ENCODE results near the gene NRIP3. TPM values are rescaled to one million over a fixed set of nuclear protein-coding genes. Genes with fewer than 3 reads are reported as not detected.

The NRIP3 gene
- total RNA-seq, 1 experiment from 2014 or later, result 22.8 TPM

GRCh38 chr11:8948886-8949285 is 54.9 kb downstream of the NRIP3 start:
- CTCF ChIA-PET, result no interaction called here
- BruUV-seq (replicated peaks), result no TSS peak
- no peaks in the 10 kb centered on the region for H3K27me3 ChIP-seq (ENCODE audit: control insufficient read depth, insufficient read depth, low read length)
- H3K4me1 ChIP-seq (ENCODE audit: control insufficient read depth, insufficient read depth, low read length), result no peaks in the 10 kb centered on the region
- POLR2A ChIA-PET, result interaction anchor here (0.9 kb wide), 1 partner anchor 8 kb away, joined by 3 read pairs; no protein-coding TSS in a partner anchor
- DNase-seq (ENCODE audit: low read depth, low spot score) (no peak), ATAC-seq (no peak)
- intact Hi-C loops (cut with micrococcal nuclease; ENCODE audit: unreplicated experiment) (no loop called here), in situ Hi-C loops (cut with HindIII; ENCODE audit: low pct_unique_long_range_greater_than_20kb, low sequenced_read_pairs) (no loop called here)
- TF ChIP-seq POLR2AphosphoS5 (IDR thresholded peaks at IDR 0.05; ENCODE audit: low read depth, low read length) (no peak), SIN3A (IDR thresholded peaks at IDR 0.05; ENCODE audit: borderline replicate concordance, insufficient read depth, low read depth, low read length) (no peak), REST (IDR thresholded peaks at IDR 0.05; ENCODE audit: insufficient read depth in 1 of 2, low read depth in 2 of 2, low read length in 1 of 2) (no peak)
- H3K4me3 ChIP-seq (ENCODE audit: low read depth in 2 of 2, low read length in 2 of 2), result no peak overlapping the region
- no peak overlapping the region for H3K27ac ChIP-seq (ENCODE audit: low read length)
- H3K36me3 ChIP-seq (ENCODE audit: control insufficient read depth, insufficient read depth, low read length), result peaks cover 18% of the 10 kb centered on the region
- no peaks in the 10 kb centered on the region for H3K9me3 ChIP-seq (ENCODE audit: control insufficient read depth, insufficient read depth, low read depth, low read length)

- Histone ChIP-seq H3K9me3 (ENCODE audit: control insufficient read depth, insufficient read depth, low read depth, low read length) (no peaks in the 10 kb centered on the region), H3K4me1 (ENCODE audit: control insufficient read depth, insufficient read depth, low read length) (no peaks in the 10 kb centered on the region), H3K4me3 (ENCODE audit: low read depth in 2 of 2, low read length in 2 of 2) (no peak overlapping the region), H3K36me3 (ENCODE audit: control insufficient read depth, insufficient read depth, low read length) (peaks cover 12% of the 10 kb centered on the region), H3K27ac (ENCODE audit: low read length) (no peak overlapping the region), H3K27me3 (ENCODE audit: control insufficient read depth, insufficient read depth, low read length) (no peaks in the 10 kb centered on the region; the same call in 1 of the 2 replicates)
- DNase-seq (ENCODE audit: low read depth, low spot score) (no peak), ATAC-seq (no peak)
- intact Hi-C loops (cut with micrococcal nuclease; ENCODE audit: unreplicated experiment), result no loop called here
- POLR2A ChIA-PET, result interaction anchor here (1.2 kb wide), 1 partner anchor 259 kb away, joined by 3 read pairs; no protein-coding TSS in a partner anchor
- CTCF ChIA-PET, result no interaction called here
- in situ Hi-C loops (cut with HindIII; ENCODE audit: low pct_unique_long_range_greater_than_20kb, low sequenced_read_pairs), result no loop called here
- BruUV-seq (replicated peaks), result TSS peak; percentile 86
- TF ChIP-seq SIN3A (IDR thresholded peaks at IDR 0.05; ENCODE audit: borderline replicate concordance, insufficient read depth, low read depth, low read length) (no peak), REST (IDR thresholded peaks at IDR 0.05; ENCODE audit: insufficient read depth in 1 of 2, low read depth in 2 of 2, low read length in 1 of 2) (no peak), POLR2AphosphoS5 (IDR thresholded peaks at IDR 0.05; ENCODE audit: low read depth, low read length) (no peak), TCF7L2 (IDR thresholded peaks at IDR 0.05; ENCODE audit: low read depth, low read length) (no peak), CTCF (IDR thresholded peaks at IDR 0.05) (no peak)
These were observed 56.4 kb downstream of the NRIP3 start for GRCh38 chr11:8947230-8947943.

Measured in Panc1 (cell line).